Spleen (tissue), 7 donors: ENCODE data around the gene LMF1.

Experiments
- POLR2A ChIP-seq, 3 donors: fragments of 450-650 bp; IDR thresholded peaks; one replicate each; pipeline ENCODE4 v1.5.1; 2017; ENCODE audit warnings: antibody characterized with exemption in 3 of 3, mild to moderate bottlenecking in 1 of 3
- POLR2AphosphoS5 ChIP-seq, 3 donors: sonication (generic); formaldehyde crosslinking; IDR thresholded peaks; one replicate each; pipeline ENCODE4 v1.5.1; 2017; ENCODE audit warnings: antibody characterized with exemption in 3 of 3
- TF ChIP-seq, protein P1 (sequence below), 11 experiments: fragments of 200-600 bp in 7 of 11; fragments of 450-650 bp in 4 of 11; sonication (generic) in 4 of 11; IDR thresholded peaks in 8 of 11; conservative IDR thresholded peaks in 3 of 11; 1 replicate in 7 of 11; 2 replicates in 4 of 11; pipeline versions ENCODE4 v1.4.0 to v1.8.0; 2016 to 2021; ENCODE audit warnings: antibody characterized with exemption in 11 of 11, inconsistent platforms in 4 of 11, mild to moderate bottlenecking in 1 of 11
- donor health status: DM: no; HTN: no; CAD: no; lungs with moderate emphysema.
- donor health status: DM: no; HTN: no; CAD: no.
- donor health status: DM: no; HTN: no; CAD: no.

DNA sequence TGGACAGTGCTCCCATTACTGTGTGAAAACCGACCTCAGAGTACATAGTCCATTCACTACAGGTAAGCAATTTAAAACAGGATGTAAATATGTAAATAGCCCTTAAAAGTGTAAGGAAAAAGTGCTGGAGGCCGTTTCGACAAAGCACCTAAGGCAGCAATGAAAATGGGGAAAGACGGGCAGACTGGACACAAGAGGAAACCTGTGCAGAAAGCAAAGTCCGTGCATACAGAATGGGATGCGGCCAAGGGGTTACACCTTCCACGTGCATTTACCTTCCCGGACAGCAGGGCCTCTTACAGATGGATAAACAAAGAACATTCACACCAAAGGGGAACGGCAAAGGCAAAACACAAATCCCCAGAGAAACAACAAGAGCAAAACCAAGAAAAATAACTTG, 32.0 kb downstream of the LMF1 start:
- TF ChIP-seq, protein P1, sequence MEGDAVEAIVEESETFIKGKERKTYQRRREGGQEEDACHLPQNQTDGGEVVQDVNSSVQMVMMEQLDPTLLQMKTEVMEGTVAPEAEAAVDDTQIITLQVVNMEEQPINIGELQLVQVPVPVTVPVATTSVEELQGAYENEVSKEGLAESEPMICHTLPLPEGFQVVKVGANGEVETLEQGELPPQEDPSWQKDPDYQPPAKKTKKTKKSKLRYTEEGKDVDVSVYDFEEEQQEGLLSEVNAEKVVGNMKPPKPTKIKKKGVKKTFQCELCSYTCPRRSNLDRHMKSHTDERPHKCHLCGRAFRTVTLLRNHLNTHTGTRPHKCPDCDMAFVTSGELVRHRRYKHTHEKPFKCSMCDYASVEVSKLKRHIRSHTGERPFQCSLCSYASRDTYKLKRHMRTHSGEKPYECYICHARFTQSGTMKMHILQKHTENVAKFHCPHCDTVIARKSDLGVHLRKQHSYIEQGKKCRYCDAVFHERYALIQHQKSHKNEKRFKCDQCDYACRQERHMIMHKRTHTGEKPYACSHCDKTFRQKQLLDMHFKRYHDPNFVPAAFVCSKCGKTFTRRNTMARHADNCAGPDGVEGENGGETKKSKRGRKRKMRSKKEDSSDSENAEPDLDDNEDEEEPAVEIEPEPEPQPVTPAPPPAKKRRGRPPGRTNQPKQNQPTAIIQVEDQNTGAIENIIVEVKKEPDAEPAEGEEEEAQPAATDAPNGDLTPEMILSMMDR (IDR thresholded peaks at IDR 0.05 in 8 of 11, conservative IDR thresholded peaks at IDR 0.05 in 3 of 11): no peak
- TF ChIP-seq POLR2A (IDR thresholded peaks at IDR 0.05) (no peak), POLR2AphosphoS5 (IDR thresholded peaks at IDR 0.05) (no peak)
